Measurements from ENCODE around the gene GOLGB1.

GOLGB1 gene

DNA sequence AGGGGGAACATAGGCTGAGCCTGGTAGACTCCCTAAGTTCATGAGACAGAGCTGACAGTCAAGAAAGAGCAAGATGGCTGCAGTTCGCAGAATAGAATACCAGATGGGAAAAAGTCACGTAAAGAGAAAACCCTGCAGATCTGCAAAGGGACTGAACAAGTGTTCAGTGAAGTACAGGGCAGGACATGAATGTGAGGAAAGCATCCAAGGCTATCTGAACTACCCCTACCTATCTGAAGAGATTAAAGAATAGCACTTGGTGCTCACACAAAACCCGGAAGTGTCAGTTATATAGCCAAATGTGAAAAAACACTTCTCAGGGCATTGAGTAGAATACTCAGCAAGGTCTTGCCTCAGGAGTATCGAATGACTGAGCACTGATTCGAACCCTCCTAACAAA is 44.0 kb downstream of the GOLGB1 start:
- Histone ChIP-seq H3K4me2 (ENCODE audit: low read length) (no peak overlapping the region), H3K27me3 (ENCODE audit: control insufficient read depth, low read length) (no peaks in the 10 kb centered on the region), H3K9me3 (ENCODE audit: control insufficient read depth, insufficient read depth, low read length) (no peaks in the 10 kb centered on the region), H3K79me2 (ENCODE audit: control insufficient read depth, low read length) (no peaks in the 10 kb centered on the region), H4K20me1 (ENCODE audit: control insufficient read depth, insufficient read depth, low read depth, low read length) (no peaks in the 10 kb centered on the region), H3K4me1 (ENCODE audit: control insufficient read depth, low read length) (no peaks in the 10 kb centered on the region), H3F3A (ENCODE audit: control insufficient read depth, insufficient read depth) (no peaks in the 10 kb centered on the region), H3K9me2 (replicated peaks; ENCODE audit: control insufficient read depth, low read length) (no peaks in the 10 kb centered on the region), H3K4me3 (ENCODE audit: low read length) (no peak overlapping the region), H3K27ac (ENCODE audit: low read depth, low read length) (no peak overlapping the region), H3K36me3 (ENCODE audit: control insufficient read depth, low read length) (peaks cover 13% of the 10 kb centered on the region; the same call in 1 of the 2 replicates)
- TF ChIP-seq EZH2phosphoT487 (IDR thresholded peaks at IDR 0.05; ENCODE audit: borderline replicate concordance, low read length) = no peak
- TF ChIP-seq, protein P1, sequence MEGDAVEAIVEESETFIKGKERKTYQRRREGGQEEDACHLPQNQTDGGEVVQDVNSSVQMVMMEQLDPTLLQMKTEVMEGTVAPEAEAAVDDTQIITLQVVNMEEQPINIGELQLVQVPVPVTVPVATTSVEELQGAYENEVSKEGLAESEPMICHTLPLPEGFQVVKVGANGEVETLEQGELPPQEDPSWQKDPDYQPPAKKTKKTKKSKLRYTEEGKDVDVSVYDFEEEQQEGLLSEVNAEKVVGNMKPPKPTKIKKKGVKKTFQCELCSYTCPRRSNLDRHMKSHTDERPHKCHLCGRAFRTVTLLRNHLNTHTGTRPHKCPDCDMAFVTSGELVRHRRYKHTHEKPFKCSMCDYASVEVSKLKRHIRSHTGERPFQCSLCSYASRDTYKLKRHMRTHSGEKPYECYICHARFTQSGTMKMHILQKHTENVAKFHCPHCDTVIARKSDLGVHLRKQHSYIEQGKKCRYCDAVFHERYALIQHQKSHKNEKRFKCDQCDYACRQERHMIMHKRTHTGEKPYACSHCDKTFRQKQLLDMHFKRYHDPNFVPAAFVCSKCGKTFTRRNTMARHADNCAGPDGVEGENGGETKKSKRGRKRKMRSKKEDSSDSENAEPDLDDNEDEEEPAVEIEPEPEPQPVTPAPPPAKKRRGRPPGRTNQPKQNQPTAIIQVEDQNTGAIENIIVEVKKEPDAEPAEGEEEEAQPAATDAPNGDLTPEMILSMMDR (IDR thresholded peaks at IDR 0.05; ENCODE audit: low read depth, low read length, poor library complexity, severe bottlenecking) = no peak

DNA sequence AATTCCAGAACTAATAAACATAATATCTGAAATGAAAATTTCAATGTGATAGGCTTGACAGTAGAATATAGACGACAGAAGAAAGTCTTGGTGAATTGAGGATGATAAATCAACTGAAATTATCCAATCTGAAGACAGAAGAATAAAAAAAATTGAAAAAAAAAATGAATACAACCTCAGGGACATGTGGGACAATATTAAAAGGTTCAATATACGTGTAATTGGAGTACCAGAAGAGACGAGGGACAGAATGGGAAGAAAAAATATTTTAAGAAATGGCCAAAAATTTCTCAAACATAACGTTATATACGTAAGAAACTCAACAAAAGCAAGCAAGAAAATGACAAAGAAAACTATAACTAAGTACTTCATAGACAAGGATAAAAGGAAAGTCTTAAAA is 45.6 kb downstream of the GOLGB1 start:
- Histone ChIP-seq H3F3A (ENCODE audit: control insufficient read depth, insufficient read depth) (no peaks in the 10 kb centered on the region), H3K79me2 (ENCODE audit: control insufficient read depth, low read length) (no peaks in the 10 kb centered on the region), H3K4me1 (ENCODE audit: control insufficient read depth, low read length) (no peaks in the 10 kb centered on the region), H3K27me3 (ENCODE audit: control insufficient read depth, low read length) (no peaks in the 10 kb centered on the region), H3K27ac (ENCODE audit: low read depth, low read length) (no peak overlapping the region), H3K4me3 (ENCODE audit: low read length) (no peak overlapping the region), H3K4me2 (ENCODE audit: low read length) (no peak overlapping the region), H4K20me1 (ENCODE audit: control insufficient read depth, insufficient read depth, low read depth, low read length) (no peaks in the 10 kb centered on the region), H3K9me2 (replicated peaks; ENCODE audit: control insufficient read depth, low read length) (no peaks in the 10 kb centered on the region), H3K36me3 (ENCODE audit: control insufficient read depth, low read length) (peaks cover 18% of the 10 kb centered on the region), H3K9me3 (ENCODE audit: control insufficient read depth, insufficient read depth, low read length) (no peaks in the 10 kb centered on the region)
- TF ChIP-seq EZH2phosphoT487 (IDR thresholded peaks at IDR 0.05; ENCODE audit: borderline replicate concordance, low read length) = no peak
- TF ChIP-seq, protein P1 (IDR thresholded peaks at IDR 0.05; ENCODE audit: low read depth, low read length, poor library complexity, severe bottlenecking) = no peak

DNA sequence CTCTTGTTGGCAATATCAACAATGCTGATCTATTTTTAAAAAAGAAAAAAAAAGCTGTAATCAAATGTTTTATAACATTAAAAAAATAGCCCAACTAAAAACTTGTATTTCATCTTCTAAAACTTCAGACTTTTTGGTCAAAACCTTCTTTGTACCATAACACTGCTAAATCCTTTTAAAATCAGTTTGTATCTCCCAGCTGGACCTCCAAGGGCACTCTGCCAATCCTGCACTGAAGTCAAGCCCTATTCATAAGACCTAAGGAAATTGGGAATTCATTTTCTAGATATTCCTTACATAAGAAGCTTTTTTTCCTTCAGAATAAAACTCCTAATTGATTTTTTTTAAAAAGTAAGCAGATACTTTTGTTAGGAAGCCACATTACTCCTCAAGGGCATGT is 50.6 kb downstream of the GOLGB1 start:
- no peaks in the 10 kb centered on the region for H3K27me3 ChIP-seq (ENCODE audit: control insufficient read depth, low read length)
- H3K27ac ChIP-seq (ENCODE audit: low read depth, low read length) = no peak overlapping the region
- no peaks in the 10 kb centered on the region for H3K9me2 ChIP-seq (replicated peaks; ENCODE audit: control insufficient read depth, low read length)
- H3K36me3 ChIP-seq (ENCODE audit: control insufficient read depth, low read length) = peaks cover 34% of the 10 kb centered on the region
- TF ChIP-seq EZH2phosphoT487 (IDR thresholded peaks at IDR 0.05; ENCODE audit: borderline replicate concordance, low read length) = no peak
- TF ChIP-seq, protein P1 (IDR thresholded peaks at IDR 0.05; ENCODE audit: low read depth, low read length, poor library complexity, severe bottlenecking) = no peak
- H4K20me1 ChIP-seq (ENCODE audit: control insufficient read depth, insufficient read depth, low read depth, low read length) = no peaks in the 10 kb centered on the region
- H3K9me3 ChIP-seq (ENCODE audit: control insufficient read depth, insufficient read depth, low read length) = no peaks in the 10 kb centered on the region
- H3F3A ChIP-seq (ENCODE audit: control insufficient read depth, insufficient read depth) = no peaks in the 10 kb centered on the region
- no peaks in the 10 kb centered on the region for H3K4me1 ChIP-seq (ENCODE audit: control insufficient read depth, low read length)
- no peaks in the 10 kb centered on the region for H3K79me2 ChIP-seq (ENCODE audit: control insufficient read depth, low read length)
- no peak overlapping the region for H3K4me3 ChIP-seq (ENCODE audit: low read length)
- H3K4me2 ChIP-seq (ENCODE audit: low read length) = no peak overlapping the region

DNA sequence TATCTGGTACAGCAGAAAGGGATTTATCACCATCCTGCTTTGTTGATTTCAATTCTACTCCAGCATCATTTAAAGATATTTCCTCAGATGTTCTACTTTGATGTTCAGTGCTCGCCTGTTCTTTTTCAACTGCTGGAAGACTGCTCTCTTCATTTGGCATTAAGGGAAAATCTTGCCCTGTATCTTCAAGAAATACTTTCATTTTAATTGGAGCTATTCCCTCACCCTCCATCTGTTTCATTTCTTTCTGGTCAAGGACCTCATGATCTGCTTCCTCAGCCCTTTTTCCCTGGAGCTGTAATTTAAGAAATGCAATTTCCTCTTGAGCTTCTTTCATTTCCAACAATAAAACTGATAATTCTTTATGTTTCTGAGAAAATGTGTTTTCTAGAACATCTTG is 51.1 kb downstream of the GOLGB1 start:
- Histone ChIP-seq H3K27ac (ENCODE audit: low read depth, low read length) (no peak overlapping the region), H3K36me3 (ENCODE audit: control insufficient read depth, low read length) (peaks cover 35% of the 10 kb centered on the region), H4K20me1 (ENCODE audit: control insufficient read depth, insufficient read depth, low read depth, low read length) (no peaks in the 10 kb centered on the region), H3K9me3 (ENCODE audit: control insufficient read depth, insufficient read depth, low read length) (no peaks in the 10 kb centered on the region), H3F3A (ENCODE audit: control insufficient read depth, insufficient read depth) (no peaks in the 10 kb centered on the region), H3K79me2 (ENCODE audit: control insufficient read depth, low read length) (no peaks in the 10 kb centered on the region), H3K27me3 (ENCODE audit: control insufficient read depth, low read length) (no peaks in the 10 kb centered on the region), H3K9me2 (replicated peaks; ENCODE audit: control insufficient read depth, low read length) (no peaks in the 10 kb centered on the region), H3K4me1 (ENCODE audit: control insufficient read depth, low read length) (no peaks in the 10 kb centered on the region), H3K4me2 (ENCODE audit: low read length) (no peak overlapping the region), H3K4me3 (ENCODE audit: low read length) (no peak overlapping the region)
- no peak for TF ChIP-seq EZH2phosphoT487 (IDR thresholded peaks at IDR 0.05; ENCODE audit: borderline replicate concordance, low read length)
- TF ChIP-seq, protein P1 (IDR thresholded peaks at IDR 0.05; ENCODE audit: low read depth, low read length, poor library complexity, severe bottlenecking) = no peak
